GM12878 (cell line): ENCODE measurements around the gene RNASEH2A. TPM values are rescaled to one million over a fixed set of nuclear protein-coding genes. Genes with fewer than 3 reads are reported as not detected.

Source experiments
- ATF3 ChIP-seq: IDR thresholded peaks from 2 replicates; pipeline ENCODE4 v1.6.1; 2011; ENCODE audit warnings: low read depth, mild to moderate bottlenecking, low read length, moderate library complexity, borderline replicate concordance; ENCODE audit errors: extremely low read depth
- HCFC1 ChIP-seq: fragments of 150-350 bp; IDR thresholded peaks from 2 replicates; pipeline ENCODE4 v1.6.1; 2014; ENCODE audit warnings: low read length
- KAT2A ChIP-seq: conservative IDR thresholded peaks from 2 replicates; pipeline ENCODE4 v1.6.1; 2011; ENCODE audit warnings: low read depth, low read length; ENCODE audit not compliant: control insufficient read depth
- MEF2B ChIP-seq: fragments of 450-650 bp; IDR thresholded peaks from 2 replicates; pipeline ENCODE4 v1.6.1; 2018; ENCODE audit warnings: mild to moderate bottlenecking, moderate library complexity; ENCODE audit not compliant: partially characterized antibody, poor library complexity, severe bottlenecking
- MTA3 ChIP-seq: IDR thresholded peaks from 2 replicates; pipeline ENCODE4 v1.6.1; 2012; ENCODE audit warnings: low read length, inconsistent platforms, borderline replicate concordance
- NRF1 ChIP-seq: conservative IDR thresholded peaks from 2 replicates; pipeline ENCODE4 v1.6.1; 2011; ENCODE audit warnings: mild to moderate bottlenecking, low read depth, low read length, improper control_type of control experiment
- PAX5 ChIP-seq: IDR thresholded peaks from 2 replicates; pipeline ENCODE4 v1.6.1; 2011; ENCODE audit warnings: low read depth, low read length, borderline replicate concordance
- PBX3 ChIP-seq: IDR thresholded peaks from 2 replicates; pipeline ENCODE4 v1.6.1; 2011; ENCODE audit warnings: mild to moderate bottlenecking, low read depth, low read length, moderate library complexity; ENCODE audit not compliant: insufficient replicate concordance
- RFX5 ChIP-seq: IDR thresholded peaks from 2 replicates; pipeline ENCODE4 v1.6.1; 2011; ENCODE audit warnings: low read depth, low read length, improper control_type of control experiment
- SIX5 ChIP-seq: IDR thresholded peaks from 2 replicates; pipeline ENCODE4 v1.6.1; 2011; ENCODE audit warnings: mild to moderate bottlenecking, low read depth, low read length, moderate library complexity; ENCODE audit not compliant: severe bottlenecking
- SP1 ChIP-seq: IDR thresholded peaks from one replicate; pipeline ENCODE4 v1.6.1; 2011; ENCODE audit warnings: low read depth, low read length
- SREBF1 ChIP-seq: IDR thresholded peaks from 2 replicates; pipeline ENCODE4 v1.6.1; 2012; ENCODE audit warnings: mild to moderate bottlenecking, low read length
- SRF ChIP-seq, 2 experiments: IDR thresholded peaks; 2 replicates each; pipeline ENCODE4 v1.6.1; 2011; ENCODE audit warnings: low read depth in 2 of 2, low read length in 2 of 2, mild to moderate bottlenecking in 1 of 2, moderate library complexity in 1 of 2
- WRNIP1 ChIP-seq: IDR thresholded peaks from 2 replicates; pipeline ENCODE4 v1.6.1; 2011; ENCODE audit warnings: low read depth, low read length, improper control_type of control experiment, borderline replicate concordance
- ZNF622 ChIP-seq: fragments of 450-650 bp; IDR thresholded peaks from 2 replicates; pipeline ENCODE4 v1.6.1; 2017; ENCODE audit warnings: mild to moderate bottlenecking, inconsistent platforms
- ZNF687 ChIP-seq: fragments of 450-650 bp; IDR thresholded peaks from 2 replicates; pipeline ENCODE4 v1.6.1; 2017; ENCODE audit warnings: mild to moderate bottlenecking, moderate library complexity
- ZZZ3 ChIP-seq: IDR thresholded peaks from 2 replicates; pipeline ENCODE4 v1.6.1; 2011; ENCODE audit warnings: low read depth; ENCODE audit not compliant: control insufficient read depth, insufficient read length
- polyA plus RNA-seq, 11 experiments: library from polyadenylated mRNA; depleted of rRNA in 4 of 11; unstranded in 6 of 11; stranded (reverse) in 5 of 11; fragments of >200 nt; fragmentation: Nextera tagmentation in 4 of 11; fragmentation: Illumina TruSeq in 1 of 11; extraction: Ambion mirVana in 4 of 11; extraction: Trizol in 1 of 11; gene quantifications; 1 replicate in 1 of 11; 2 replicates in 10 of 11; pipeline versions ENCODE4 v1.2.1 to v1.2.3, GENCODE V29; 2011 to 2016; ENCODE audit warnings: inconsistent platforms in 2 of 11, missing spikeins in 2 of 11, low read depth in 1 of 11
- total RNA-seq, 4 experiments: library from RNA; depleted of rRNA in 3 of 4; stranded (reverse); fragments of >200 nt in 3 of 4; fragmentation: Illumina TruSeq in 1 of 4; extraction: Trizol in 1 of 4; gene quantifications; 2 replicates each; pipeline versions ENCODE4 v1.2.1 to v1.2.3, GENCODE V29; 2013 to 2021
- TF ChIP-seq, protein P1 (sequence below): fragments of 450-650 bp; IDR thresholded peaks from 2 replicates; pipeline ENCODE4 v1.6.1; 2017; ENCODE audit warnings: mild to moderate bottlenecking, low read depth, inconsistent platforms; ENCODE audit not compliant: poor library complexity, severe bottlenecking
- TF ChIP-seq, protein P2 (sequence below): IDR thresholded peaks from 2 replicates; pipeline ENCODE4 v1.6.1; 2012; ENCODE audit warnings: low read depth, low read length, improper control_type of control experiment
- TF ChIP-seq, protein P3 (sequence below): IDR thresholded peaks from 2 replicates; pipeline ENCODE4 v1.6.1; 2011; ENCODE audit warnings: borderline replicate concordance, low read depth, mild to moderate bottlenecking, moderate library complexity, mixed read lengths, low read length; ENCODE audit not compliant: insufficient read depth; ENCODE audit errors: extremely low read length

Gene RNASEH2A
- total and polyA plus RNA-seq, 10 of the 15 experiments (the other 5 are each of a cell fraction or from before 2014, with no cell fraction given): 17.4 to 103 (median 40.4) TPM

- TF ChIP-seq, protein P1, sequence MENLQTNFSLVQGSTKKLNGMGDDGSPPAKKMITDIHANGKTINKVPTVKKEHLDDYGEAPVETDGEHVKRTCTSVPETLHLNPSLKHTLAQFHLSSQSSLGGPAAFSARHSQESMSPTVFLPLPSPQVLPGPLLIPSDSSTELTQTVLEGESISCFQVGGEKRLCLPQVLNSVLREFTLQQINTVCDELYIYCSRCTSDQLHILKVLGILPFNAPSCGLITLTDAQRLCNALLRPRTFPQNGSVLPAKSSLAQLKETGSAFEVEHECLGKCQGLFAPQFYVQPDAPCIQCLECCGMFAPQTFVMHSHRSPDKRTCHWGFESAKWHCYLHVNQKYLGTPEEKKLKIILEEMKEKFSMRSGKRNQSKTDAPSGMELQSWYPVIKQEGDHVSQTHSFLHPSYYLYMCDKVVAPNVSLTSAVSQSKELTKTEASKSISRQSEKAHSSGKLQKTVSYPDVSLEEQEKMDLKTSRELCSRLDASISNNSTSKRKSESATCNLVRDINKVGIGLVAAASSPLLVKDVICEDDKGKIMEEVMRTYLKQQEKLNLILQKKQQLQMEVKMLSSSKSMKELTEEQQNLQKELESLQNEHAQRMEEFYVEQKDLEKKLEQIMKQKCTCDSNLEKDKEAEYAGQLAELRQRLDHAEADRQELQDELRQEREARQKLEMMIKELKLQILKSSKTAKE: peak; percentile 80
- TF ChIP-seq PAX5 (no peak), RFX5 (no peak), MEF2B (peak; percentile 44), SP1 (peak; percentile 49), ZNF687 (no peak), SIX5 (no peak), WRNIP1 (0 out of 2 replicates have a peak, but pooled peaks have one; percentile 60), HCFC1 (no peak), KAT2A (no peak), ZNF622 (no peak), NRF1 (no peak), ATF3 (no peak), SRF (IDR thresholded peaks at IDR 0.05; ENCODE audit: low read depth in 2 of 2, low read length in 2 of 2) (no peak), SREBF1 (no peak), ZZZ3 (no peak), MTA3 (no peak), PBX3 (no peak)
- TF ChIP-seq, protein P2, sequence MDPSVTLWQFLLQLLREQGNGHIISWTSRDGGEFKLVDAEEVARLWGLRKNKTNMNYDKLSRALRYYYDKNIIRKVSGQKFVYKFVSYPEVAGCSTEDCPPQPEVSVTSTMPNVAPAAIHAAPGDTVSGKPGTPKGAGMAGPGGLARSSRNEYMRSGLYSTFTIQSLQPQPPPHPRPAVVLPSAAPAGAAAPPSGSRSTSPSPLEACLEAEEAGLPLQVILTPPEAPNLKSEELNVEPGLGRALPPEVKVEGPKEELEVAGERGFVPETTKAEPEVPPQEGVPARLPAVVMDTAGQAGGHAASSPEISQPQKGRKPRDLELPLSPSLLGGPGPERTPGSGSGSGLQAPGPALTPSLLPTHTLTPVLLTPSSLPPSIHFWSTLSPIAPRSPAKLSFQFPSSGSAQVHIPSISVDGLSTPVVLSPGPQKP: no peak
- TF ChIP-seq, protein P3, sequence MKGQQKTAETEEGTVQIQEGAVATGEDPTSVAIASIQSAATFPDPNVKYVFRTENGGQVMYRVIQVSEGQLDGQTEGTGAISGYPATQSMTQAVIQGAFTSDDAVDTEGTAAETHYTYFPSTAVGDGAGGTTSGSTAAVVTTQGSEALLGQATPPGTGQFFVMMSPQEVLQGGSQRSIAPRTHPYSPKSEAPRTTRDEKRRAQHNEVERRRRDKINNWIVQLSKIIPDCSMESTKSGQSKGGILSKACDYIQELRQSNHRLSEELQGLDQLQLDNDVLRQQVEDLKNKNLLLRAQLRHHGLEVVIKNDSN: no peak
Measured at GRCh38 chr19:12784871-12785430, 21.4 kb upstream of the RNASEH2A start (continued).
